Motor neuron (in vitro differentiated cells): ENCODE measurements around the gene VKORC1. TPM values are rescaled to one million over a fixed set of nuclear protein-coding genes. Genes with fewer than 3 reads are reported as not detected.

Experiments
- ATAC-seq, 8 experiments: fragments of 200-7000 bp; cut with Tn5 transposase; replicated peaks in 6 of 8; 2 replicates each; pipeline ENCODE4 v1.8.0; 2021; ENCODE audit warnings: mild to moderate bottlenecking in 8 of 8, moderate library complexity in 8 of 8
- H3K27ac ChIP-seq, 2 donors: fragments of 250-450 bp; sonication (Bioruptor Pico); 2 replicates each; pipeline ENCODE4 v1.9.0; 2021; ENCODE audit warnings: antibody characterized with exemption in 2 of 2, mild to moderate bottlenecking in 2 of 2, moderate library complexity in 1 of 2
- H3K4me1 ChIP-seq, 2 donors: fragments of 250-450 bp; sonication (Bioruptor Pico); replicated peaks in 1 of 2; 2 replicates each; pipeline ENCODE4 v1.6.1; 2021; ENCODE audit warnings: antibody characterized with exemption in 2 of 2, mild to moderate bottlenecking in 2 of 2, moderate library complexity in 1 of 2
- H3K4me3 ChIP-seq, 5 donors: fragments of 250-450 bp; sonication (Bioruptor Pico); 2 replicates each; pipeline ENCODE4 v1.9.0; 2021; ENCODE audit warnings: antibody characterized with exemption in 5 of 5, mild to moderate bottlenecking in 5 of 5, moderate library complexity in 4 of 5
- WGBS, 10 experiments: fragments of 450-650 bp; shearing (Covaris generic); methylation state at CpG; one replicate each; pipeline ENCODE4 v1.0.0; 2022; 5-methylcytosine and 5-hydroxymethylcytosine counted together
- in situ Hi-C, 9 experiments: fragments of 400-800 bp; cut with MboI; loops; one replicate each; pipeline ENCODE4 v1.15.0; 2021; ENCODE audit warnings: low sequenced_read_pairs in 9 of 9, low pct_unique_long_range_greater_than_20kb in 2 of 9; ENCODE audit not compliant: unreplicated experiment in 9 of 9
- total RNA-seq, 8 experiments: library from RNA; unstranded; fragments of 300-600 nt; gene quantifications; 2 replicates each; pipeline versions ENCODE4 v1.2.3 to v1.2.4, GENCODE V29; 2022

Gene VKORC1
- total RNA-seq, 8 experiments from 2014 or later, result 53.8 to 109 (median 72.4) TPM

DNA sequence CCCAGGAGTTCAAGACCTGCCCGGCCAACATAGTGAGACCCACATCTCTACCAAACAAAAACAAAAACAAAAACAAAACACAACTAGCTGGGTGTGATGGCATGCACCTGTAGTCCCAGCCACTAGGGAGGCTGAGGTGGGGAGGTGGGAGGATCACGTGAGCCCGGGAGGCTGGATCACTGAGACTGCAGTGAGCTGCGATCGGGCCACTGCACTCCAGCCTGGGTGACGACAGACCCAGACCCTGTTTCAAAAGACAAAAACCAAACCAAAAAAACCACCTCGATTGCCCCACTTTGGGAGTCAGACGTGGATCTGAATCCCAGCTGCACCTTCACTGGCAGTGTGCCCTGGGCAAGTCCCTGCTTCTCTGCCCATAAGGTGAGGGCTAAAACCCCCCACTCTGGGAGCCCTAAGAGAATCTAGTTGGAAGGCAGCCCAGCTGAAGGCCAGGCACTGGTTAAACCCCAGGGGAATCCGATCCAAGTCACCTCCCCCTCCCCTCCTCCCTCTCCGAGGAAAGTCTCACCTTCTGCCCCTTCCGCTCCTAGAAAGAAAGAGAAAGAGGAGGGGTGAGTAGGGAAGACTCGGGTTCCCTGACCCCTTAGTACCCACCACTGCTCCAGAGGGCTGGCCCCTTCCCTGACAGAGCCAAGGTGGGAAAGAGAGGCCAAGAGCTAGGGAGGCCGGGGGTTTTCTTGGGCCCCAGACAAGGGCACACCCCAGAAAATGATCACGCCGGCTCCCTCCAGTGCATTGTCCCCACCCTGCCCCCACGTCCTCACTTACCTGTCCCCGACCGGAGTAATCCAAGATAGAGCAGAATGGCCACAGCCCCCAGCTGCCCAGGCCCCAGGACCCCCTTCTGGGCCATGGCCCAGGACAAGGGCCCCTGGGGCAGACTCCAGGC lies 40.3 kb upstream of the VKORC1 start:
- no peak overlapping the region for H3K4me3 ChIP-seq
- 0 to 52% (median 10%) methylated on average over 1 to 10 of the region's 18 CpGs; no CpG with 5 or more reads in 6 of the 10 experiments for WGBS, 10 experiments

DNA sequence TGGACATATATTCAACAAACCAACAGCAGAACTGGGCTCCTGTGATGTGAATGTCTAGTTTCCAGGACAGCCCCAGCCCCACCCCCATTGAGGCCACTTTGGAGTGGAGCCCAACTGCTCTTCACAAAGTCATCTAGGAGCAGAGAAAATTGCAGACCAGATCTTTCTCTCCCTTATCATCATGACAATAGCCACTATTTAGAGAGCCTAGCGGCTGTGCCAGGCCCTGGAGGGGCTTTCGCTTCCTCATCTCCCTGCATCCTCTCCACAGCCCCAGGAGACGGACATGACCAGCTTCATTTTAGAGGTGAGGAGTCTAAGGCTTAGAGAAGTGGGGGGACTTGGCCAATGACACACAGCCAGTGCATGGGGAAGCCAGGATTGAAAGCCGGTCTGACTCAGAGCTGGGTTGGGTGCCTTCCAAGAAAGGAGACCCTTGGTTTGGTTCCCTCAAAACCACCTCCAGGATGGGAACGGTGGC lies 39.5 kb upstream of the VKORC1 start:
- H3K4me3 ChIP-seq, result no peak overlapping the region
- 19 to 60% (median 47%) methylated on average over 1 to 3 of the region's 5 CpGs; no CpG with 5 or more reads in 3 of the 10 experiments for WGBS, 10 experiments
- peak in 6 of 8 experiments; percentile 23 to 70 (median 64) for ATAC-seq
- peak overlapping the region in 1 of 2 donors; percentile 34 for H3K27ac ChIP-seq
- in situ Hi-C loops, result no loop called here
- peaks cover 19 to 25% of the 10 kb centered on the region in 2 donors for H3K4me1 ChIP-seq

More for the DNA sequence above, 40.3 kb upstream of the VKORC1 start:
- peak in 6 of 8 experiments; percentile 2 to 33 (median 20) for ATAC-seq
- in situ Hi-C loops, result no loop called here
- Histone ChIP-seq H3K27ac (no peak overlapping the region), H3K4me1 (peaks cover 19 to 25% of the 10 kb centered on the region in 2 donors)

DNA sequence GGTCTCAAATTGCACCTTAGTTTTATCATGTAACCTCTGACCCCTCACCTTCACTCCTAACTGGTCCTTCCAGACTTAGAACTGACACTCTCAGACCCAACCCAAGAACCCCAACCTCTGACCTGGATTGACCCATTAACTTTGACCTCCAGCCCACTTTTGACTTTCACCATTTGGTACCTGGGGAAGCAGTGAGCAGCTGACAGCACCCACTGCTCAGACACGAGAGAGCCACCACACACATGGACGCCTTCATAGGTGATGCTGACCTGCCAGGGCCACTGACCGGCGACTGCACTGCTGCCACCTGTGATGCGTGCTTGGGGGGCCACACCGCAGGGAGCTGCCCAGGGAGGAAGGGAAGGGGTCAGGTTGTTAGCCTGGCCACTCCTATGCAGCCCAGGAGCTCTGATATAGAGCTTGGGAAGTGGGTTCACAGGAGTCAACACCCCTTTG lies 38.5 kb upstream of the VKORC1 start:
- Histone ChIP-seq H3K27ac (no peak overlapping the region), H3K4me3 (no peak overlapping the region), H3K4me1 (peaks cover 19 to 25% of the 10 kb centered on the region in 2 donors)
- 76 to 100% (median 93%) methylated on average over 1 to 5 of the region's 6 CpGs; no CpG with 5 or more reads in 5 of the 10 experiments for WGBS, 10 experiments
- no peak for ATAC-seq
- in situ Hi-C loops, result no loop called here

DNA sequence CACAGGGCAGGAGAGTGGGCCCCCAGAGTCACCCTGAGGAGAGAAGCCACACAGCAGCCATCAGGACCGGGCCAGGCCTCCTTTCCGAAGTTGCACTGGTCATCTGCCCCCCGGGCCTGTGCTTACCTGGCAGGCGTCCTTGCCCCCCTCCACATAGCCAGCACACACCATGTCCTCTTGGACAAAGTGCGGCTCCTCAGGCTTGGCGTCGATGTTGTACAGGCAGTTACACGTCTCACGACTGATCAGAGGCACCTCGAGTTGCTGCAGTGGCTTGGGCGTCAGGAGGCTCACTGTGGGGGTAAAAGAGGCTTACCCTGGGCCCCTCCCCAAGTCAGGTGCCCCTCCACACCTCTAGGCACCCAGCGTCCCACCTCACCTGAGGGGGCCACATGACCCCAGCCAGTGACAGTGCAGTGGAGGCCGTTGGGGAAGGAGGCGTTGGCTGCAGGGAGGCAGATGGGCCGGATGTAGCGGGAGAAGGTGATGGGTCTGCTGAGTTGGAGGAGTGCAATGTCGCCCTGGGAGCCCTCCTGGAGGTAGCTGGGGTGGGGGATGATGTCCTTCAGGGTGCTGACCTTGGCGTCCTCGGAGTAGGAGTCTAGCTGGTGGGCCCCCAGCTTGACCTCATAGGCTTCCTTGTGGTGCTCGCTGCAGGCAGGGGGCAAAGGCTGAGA lies 37.8 kb upstream of the VKORC1 start:
- WGBS, 10 experiments, result 88% methylated on average over 5 of the region's 20 CpGs; no CpG with 5 or more reads in 9 of the 10 experiments
- Histone ChIP-seq H3K4me3 (no peak overlapping the region), H3K4me1 (peaks cover 19 to 25% of the 10 kb centered on the region in 2 donors), H3K27ac (no peak overlapping the region)
- ATAC-seq, result no peak
- in situ Hi-C loops, result no loop called here

DNA sequence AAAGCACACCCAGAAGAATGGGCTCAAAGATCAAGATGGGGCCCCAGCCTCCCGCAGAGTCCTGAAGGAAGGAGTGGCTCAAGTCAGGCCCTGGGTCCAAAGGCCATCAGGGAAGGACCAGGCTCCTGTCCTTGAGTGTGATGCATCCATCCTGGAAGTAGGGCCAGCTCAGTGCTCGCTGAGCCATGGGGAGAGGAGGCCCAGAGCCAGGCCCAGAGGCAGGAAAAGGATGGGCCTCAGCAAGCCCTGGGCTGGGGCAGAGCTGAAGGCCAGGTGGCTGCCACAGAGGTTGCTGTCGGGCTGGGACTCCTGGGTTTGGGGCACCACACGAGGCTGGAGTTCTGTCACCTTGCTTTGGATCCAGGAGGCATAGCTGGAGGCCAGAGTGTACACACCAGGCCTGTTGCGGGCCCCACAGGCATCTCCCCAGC lies 37.3 kb upstream of the VKORC1 start:
- no peak overlapping the region for H3K4me3 ChIP-seq
- no peak overlapping the region for H3K27ac ChIP-seq
- no peak for ATAC-seq
- in situ Hi-C loops, result no loop called here
- 58 to 100% (median 100%) methylated on average over 1 to 2 of the region's 5 CpGs; no CpG with 5 or more reads in 6 of the 10 experiments for WGBS, 10 experiments
- peaks cover 19 to 25% of the 10 kb centered on the region in 2 donors for H3K4me1 ChIP-seq

DNA sequence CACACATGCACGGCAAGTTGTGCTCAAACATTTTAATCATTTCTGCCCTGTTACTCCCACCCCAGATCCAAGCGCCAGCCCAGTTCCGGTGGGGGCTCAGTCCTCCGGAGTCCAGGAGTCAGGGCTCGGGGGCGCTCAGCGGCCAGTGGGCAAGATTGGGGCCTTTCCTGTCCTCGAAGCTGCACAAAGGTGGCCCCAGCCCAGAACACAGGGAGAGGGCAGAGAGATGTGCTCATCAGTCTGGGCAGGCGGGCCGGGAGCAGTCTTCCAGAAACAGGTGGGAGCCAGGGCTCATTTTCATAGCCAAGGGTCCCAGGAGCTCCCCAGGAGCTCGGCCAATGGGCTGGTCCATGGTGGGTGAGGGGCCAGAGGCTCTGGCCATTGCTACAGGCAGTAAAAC lies 36.8 kb upstream of the VKORC1 start:
- Histone ChIP-seq H3K27ac (no peak overlapping the region), H3K4me3 (no peak overlapping the region), H3K4me1 (peaks cover 19 to 25% of the 10 kb centered on the region in 2 donors)
- in situ Hi-C loops, result no loop called here
- no peak for ATAC-seq
- WGBS, 10 experiments, result 81 to 100% (median 94%) methylated on average over 3 to 4 of the region's 11 CpGs; no CpG with 5 or more reads in 7 of the 10 experiments

DNA sequence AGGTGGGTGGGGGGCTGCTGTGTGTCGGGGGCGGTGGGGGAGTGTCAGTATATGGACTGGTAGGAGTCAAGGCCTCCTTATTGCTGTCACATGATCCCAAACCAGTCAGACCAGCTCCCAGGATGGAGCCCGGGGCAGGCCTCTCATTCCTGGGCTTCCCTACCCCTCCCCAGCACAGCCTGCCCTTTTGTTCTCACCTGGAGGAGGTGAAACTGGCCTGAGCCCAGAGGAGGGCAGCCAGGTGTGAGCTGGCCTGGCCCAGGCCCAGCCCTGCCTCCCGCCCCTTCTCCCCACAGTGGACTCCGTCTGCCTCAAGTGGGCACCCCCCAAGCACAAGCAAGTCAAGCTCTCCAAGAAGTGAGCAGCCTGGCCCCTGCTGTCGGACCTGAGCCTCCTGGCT lies 36.3 kb upstream of the VKORC1 start:
- ATAC-seq, result no peak
- WGBS, 10 experiments, result 100% methylated on average over 2 of the region's 6 CpGs; no CpG with 5 or more reads in 9 of the 10 experiments
- H3K4me3 ChIP-seq, result no peak overlapping the region
- no peak overlapping the region for H3K27ac ChIP-seq
- H3K4me1 ChIP-seq, result peaks cover 19 to 25% of the 10 kb centered on the region in 2 donors
- in situ Hi-C loops, result no loop called here

DNA sequence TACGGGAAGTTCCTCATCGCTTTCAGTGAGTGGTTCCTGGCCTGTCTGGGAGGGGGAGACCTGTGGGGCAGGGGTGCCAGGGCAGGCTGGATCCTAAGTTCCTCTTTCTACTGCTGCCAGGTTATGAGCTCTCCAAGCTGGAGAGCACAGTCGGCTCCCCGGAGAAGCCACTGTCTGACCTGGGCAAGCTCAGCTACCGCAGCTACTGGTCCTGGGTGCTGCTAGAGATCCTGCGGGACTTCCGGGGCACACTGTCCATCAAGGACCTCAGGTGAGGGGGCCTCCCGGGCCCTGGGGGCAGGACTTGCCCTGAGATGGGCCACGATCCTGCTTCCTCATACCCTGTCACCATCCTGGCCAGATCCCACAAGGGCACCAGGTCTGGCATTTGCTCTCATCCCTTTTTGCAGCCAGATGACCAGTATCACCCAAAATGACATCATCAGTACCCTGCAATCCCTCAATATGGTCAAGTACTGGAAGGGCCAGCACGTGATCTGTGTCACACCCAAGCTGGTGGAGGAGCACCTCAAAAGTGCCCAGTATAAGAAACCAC lies 35.8 kb upstream of the VKORC1 start:
- no peak for ATAC-seq
- no peak overlapping the region for H3K4me3 ChIP-seq
- peaks cover 19 to 21% of the 10 kb centered on the region in 2 donors for H3K4me1 ChIP-seq
- no peak overlapping the region for H3K27ac ChIP-seq
- WGBS, 10 experiments, result 100% methylated on average over 1 to 2 of the region's 10 CpGs; no CpG with 5 or more reads in 7 of the 10 experiments
- in situ Hi-C loops, result no loop called here

DNA sequence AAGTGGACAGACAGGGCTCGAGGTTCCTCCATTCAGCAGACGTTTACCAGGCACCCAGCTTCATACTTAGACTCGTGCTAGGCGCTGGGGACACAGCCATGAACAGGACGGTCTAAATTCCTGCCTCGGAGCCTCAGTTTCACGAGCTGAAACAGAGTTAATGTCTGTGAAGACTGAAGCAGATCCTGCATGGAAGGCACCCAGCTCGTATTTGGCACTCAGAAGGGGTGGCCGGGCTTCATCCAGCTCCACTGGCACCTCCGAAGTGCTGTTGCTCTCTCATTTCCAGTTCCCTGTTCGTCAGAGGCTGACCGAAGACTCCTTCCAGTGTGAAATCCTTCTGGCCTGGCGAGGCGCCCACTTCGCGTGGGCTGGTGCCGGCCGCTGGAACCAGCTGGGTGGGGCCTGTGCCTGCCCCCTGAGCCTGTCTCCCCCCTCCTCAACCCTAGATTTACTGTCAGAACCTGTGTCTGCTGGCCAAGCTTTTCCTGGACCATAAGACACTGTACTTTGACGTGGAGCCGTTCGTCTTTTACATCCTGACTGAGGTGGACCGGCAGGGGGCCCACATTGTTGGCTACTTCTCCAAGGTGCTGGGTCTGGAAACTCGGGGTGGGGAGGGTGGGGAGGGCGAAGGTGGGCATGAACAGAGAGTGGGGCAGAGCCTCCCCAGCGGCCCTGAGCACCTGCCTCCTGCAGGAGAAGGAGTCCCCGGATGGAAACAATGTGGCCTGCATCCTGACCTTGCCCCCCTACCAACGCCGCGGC lies 35.2 kb upstream of the VKORC1 start:
- H3K4me1 ChIP-seq, result peaks cover 13 to 14% of the 10 kb centered on the region in 2 donors
- peak in 1 of 8 experiments; percentile 2 for ATAC-seq
- H3K27ac ChIP-seq, result no peak overlapping the region
- no peak overlapping the region for H3K4me3 ChIP-seq
- in situ Hi-C loops, result no loop called here
- WGBS, 10 experiments, result 60 to 95% (median 83%) methylated on average over 3 to 14 of the region's 29 CpGs; no CpG with 5 or more reads in 5 of the 10 experiments

DNA sequence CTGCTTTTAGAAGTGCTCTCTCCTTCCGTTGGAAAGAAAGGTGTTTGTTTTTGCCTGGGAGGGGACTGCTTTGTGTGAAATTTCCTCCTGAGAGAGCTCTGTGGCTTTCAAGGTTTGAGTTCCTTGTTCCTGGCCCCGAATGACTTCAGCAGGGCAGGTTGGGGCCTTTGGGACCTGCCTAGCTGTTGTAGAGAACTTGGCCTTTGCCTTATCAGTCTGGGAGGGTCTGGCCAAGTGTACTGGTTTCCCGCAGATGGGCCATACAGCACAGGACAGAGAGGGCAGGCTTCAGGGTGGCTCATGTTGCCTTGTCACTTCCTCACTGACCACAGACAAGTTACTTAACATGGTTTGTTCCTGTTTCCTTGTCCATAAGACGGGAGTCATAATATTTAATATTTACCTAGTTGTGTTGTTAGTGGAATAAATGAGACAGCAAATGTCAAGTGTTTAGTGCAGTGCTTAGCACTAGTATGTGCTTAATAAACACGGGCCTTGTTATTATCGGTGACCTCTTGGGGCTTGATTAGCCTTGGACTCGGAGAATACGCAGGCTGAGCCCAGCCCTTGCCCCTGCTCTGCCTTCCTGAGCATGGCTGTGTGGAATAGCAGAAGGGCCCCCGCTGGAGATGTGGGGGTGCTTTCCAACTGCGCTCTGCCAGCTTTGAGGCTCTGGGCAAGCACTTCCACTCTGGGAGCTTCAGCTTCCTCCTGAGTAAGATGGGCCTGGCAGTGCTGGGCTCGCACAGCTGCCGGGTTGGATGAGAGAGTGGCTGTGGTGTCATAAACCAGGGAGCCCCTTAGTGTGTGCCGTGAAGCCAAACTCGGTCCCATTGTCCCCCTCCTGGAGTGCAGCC lies 34.3 kb upstream of the VKORC1 start:
- 44 to 100% (median 83%) methylated on average over 1 to 7 of the region's 14 CpGs; no CpG with 5 or more reads in 3 of the 10 experiments for WGBS, 10 experiments
- ATAC-seq, result peak in 3 of 8 experiments; percentile 21 to 47 (median 37)
- in situ Hi-C loops, result no loop called here
- Histone ChIP-seq H3K27ac (no peak overlapping the region), H3K4me3 (no peak overlapping the region), H3K4me1 (peaks cover 5 to 6% of the 10 kb centered on the region in 2 donors)

DNA sequence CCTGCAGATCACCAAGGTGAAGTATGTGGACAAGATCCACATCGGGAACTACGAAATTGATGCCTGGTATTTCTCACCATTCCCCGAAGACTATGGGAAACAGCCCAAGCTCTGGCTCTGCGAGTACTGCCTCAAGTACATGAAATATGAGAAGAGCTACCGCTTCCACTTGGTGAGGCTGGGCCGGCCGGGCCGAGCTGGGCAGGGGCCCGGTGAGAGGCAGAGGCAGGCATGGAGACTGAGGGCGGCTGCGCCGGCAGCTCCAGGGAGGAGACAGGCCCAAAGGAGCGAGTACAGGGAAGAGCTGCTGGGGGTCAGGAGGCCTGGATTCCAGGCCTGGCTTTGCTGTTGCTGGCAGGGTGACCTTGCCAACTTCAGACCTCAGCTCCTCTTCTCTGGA lies 32.6 kb upstream of the VKORC1 start:
- Histone ChIP-seq H3K4me1 (no peaks in the 10 kb centered on the region), H3K4me3 (no peak overlapping the region), H3K27ac (no peak overlapping the region)
- in situ Hi-C loops, result no loop called here
- 80 to 100% (median 98%) methylated on average over 1 to 8 of the region's 13 CpGs; no CpG with 5 or more reads in 5 of the 10 experiments for WGBS, 10 experiments
- no peak for ATAC-seq
